NCI-H2081 treated with DMSO at 0.1 percent for 48 hours (cell line): ENCODE data around the gene SLC6A5.

Experiments
- DNase-seq: peaks from one replicate; lab custom pipeline; 2025; lab: John Stamatoyannopoulos, UW

The SLC6A5 gene

GRCh38 chr11:20668844-20669819, 69.7 kb downstream of the SLC6A5 start, which contains the start of gene NELL1:
Gene NELL1, plus strand, starts transcription at chr11:20669586.
- no peak for DNase-seq

DNA sequence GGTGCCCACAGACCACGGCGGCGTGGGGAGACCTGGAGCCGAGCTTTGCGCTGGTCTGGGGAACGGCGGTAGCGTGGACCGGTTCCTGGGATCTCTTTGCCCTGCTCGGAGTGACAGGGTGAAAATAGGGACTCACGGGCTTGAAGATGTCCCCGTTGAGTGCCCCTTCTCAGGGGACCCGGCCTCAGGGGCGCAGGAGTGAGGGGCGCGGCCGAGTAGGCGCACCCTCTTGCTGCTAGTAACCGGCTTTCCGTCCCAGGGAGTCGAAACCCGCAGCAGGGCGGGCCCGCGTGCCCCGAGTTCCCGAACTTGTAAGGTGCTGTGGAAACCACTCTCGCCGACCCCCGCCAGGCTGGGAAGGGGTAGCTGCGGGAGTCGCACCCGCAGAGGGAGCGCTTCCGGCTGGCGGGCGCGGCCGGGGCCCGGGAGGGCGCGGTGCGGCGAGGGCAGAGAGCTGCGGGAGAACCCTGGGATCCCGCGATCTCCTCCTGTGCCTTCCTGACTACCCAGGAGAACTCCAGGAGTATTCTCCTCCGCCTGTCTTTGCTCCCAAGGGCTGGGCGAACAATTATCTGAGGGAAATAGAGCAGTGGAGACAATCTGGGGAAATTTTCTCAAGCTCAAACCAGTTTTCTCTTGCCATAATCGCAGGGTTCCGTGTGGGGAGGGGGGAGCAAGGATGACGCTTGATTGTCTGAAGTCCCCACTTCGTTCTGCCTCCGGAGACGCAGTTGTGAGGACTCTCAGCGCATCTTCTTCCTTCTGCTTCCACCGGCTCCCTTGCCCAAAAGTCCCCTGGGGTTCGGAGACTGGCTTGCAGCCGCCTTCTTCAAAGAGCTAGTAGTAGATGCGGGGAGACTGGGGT, 70.6 kb downstream of the SLC6A5 start:
- DNase-seq: no peak

- DNase-seq: no peak
These were observed 71.6 kb downstream of the SLC6A5 start for GRCh38 chr11:20670932-20671403.

DNA sequence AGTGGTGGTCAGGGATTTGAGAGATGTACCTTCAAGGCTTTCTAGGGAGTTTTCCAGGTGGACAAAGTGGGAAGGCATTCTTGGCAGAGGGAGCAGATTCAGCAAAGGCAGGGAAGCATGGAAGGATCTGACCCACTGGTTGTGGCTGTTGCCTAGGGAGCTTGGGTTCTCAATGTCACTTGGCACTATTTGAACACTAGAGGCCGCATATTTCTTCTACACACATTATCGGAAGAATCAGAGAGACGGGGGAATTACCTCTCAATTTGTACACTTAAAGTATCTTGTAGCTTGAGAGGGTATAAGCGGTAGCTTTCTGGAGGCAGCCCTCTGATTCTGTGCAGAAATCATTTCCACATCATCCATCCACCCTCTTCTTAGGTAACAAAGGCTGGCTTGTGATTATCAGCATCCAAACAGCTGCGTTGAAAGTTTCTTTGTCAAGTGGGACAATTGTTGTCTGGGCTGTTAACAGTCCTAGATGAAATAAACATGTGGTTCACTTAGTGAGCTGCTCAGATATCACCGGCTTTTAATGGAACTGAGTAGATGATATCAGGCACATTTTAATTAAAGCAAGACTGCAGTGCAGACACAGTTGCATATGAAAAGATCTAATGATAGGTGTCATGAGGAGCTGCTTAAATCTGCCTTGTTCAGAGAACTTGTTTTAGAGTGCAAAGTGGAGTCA, 72.6 kb downstream of the SLC6A5 start:
- DNase-seq: no peak

DNA sequence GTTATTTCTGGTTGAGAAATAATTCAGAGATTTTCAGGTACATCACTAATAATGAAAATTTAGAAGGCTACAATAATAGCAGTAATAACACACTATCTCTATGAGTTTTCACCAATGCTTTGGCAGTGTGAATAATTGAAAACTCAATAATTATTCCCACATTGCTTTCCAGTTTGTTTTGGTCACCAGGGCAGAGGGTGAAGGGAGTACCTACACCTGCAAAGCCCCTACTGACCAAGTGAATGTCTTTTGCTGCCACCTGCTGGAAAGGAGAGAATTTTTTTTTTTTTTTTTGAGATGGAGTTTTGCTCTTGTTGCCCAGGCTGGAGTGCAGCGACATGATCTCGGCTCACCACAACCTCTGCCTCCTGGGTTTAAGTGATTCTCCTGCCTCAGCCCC, 73.2 kb downstream of the SLC6A5 start:
- no peak for DNase-seq

DNA sequence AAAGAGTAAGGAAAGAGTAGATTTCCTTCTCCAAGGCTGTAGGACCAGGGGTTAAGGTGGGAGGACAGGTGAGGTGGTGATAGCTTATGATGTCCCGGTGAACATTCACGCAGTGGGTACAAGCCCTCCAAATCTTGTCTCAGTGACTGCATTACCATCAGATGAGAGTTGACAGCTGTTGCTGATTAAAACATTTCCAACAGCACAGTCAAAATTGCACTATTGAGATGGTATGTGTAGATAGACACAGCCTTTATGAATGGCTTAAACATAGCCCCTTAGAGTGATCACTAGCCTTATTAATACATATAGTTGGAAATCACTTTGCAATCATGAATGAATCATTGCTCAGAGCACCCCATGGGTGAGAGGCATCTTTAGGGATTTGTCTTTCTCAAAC, 77.2 kb downstream of the SLC6A5 start:
- no peak for DNase-seq

DNA sequence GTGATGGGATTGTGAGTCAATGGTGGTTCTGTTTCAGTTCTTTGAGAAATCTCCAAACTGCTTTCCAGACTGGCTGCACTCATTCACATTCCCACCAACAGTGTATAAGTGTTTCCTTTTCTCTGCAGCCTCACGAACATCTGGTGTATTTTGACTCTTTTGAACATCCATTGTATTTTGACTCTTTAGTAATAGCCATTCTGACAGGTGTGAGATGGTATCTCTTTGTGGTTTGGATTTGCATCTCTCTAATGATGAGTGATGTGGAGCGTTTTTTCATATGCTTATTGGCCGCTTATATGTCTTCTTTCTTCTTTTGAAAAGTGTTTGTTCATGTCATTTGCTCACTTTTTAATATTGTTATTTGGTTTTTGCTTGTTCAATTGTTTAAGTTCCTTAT, 89.4 kb downstream of the SLC6A5 start:
- no peak for DNase-seq

GRCh38 chr11:20707876-20708275, 108.5 kb downstream of the SLC6A5 start:
- no peak for DNase-seq
